HG02642 (cell line): Measurements from ENCODE around the gene CADPS.

ENCODE experiments used
- ATAC-seq: cut with Tn5 transposase; IDR thresholded peaks from one replicate; pipeline ENCODE4 v1.9.1; 2021; ENCODE audit warnings: mild to moderate bottlenecking; ENCODE audit not compliant: unreplicated experiment, poor library complexity

The CADPS gene

DNA sequence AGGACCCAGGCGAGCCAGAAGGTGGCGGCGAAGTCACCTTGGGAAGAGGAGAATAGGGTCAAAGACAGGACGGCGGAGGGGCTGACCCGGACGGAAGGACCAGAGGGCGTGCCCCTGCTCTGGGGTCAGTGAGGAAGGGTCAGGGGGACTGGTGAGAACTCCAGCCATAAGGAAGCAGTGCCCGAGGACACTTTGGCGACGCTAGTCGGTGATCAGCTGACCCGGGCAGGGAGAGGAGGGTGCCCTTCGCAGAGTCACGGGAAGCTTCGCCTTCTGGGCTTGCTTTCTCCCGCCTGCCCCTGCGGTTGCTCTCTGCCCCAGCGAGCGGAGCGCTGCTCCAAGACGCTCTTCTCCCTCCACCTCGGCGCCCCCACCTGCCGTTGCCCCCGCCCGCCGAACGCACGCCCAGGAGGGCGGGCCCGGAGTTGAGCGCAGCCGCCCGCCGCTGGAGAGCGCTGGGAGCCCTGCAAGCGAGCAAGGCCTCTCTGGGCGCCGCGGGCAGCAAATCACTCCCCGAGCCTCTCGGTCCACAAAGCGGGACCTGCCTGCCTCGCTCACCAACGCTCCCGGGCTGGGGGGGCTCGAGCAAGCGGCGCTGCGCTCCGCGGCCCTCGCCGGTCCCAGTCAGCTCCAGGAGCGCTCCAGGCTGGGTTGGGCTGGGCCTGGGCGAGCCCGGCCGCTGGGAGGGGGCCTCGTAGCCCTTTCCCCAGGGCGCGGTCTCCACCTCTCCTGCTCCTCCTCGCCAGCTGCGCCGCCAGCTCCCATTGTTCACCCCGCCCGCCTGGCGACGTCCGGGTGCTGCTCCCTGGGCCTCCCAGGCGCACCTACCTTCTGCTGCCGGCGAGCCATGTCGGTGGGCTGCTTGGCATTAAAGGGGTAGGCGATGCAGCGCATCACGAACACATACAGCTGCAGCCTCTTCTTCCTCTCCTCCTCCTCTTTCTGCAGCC lies 1.2 kb downstream of the CADPS start:
- no peak for ATAC-seq

DNA sequence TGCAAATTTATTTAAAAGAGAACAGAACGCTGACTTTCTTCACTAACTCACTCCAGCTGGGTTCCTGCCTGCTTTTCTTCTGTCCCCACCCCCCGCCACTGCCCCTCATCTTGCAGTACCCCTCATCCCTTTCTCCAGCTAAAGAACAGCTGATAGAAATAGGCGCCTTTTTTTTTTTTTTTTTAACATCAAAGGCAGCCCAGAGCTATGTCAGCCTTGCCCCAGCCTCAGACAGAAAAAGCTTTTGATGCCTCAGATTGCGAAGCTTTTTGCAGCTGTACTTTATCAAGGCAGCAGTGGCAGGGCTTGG lies 1.8 kb downstream of the CADPS start:
- ATAC-seq: no peak

DNA sequence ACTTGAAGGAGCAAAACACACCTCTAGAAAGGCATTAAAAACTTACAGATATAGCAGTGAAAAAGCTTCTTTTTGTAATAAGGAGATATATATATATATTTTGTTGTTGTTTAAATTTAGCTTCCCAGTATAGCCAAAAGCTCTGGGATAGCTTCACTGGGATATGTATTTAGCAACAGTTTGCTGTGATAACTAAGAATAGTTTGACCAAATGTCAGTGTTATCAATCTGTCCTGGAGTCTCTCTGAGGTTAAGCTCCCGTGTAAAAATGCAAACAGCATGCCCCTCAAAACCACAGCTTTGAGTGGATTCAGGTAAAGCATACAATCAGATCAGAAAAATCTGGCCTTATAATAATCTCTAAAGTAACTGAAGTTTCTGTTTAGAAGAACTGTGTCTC lies 2.9 kb downstream of the CADPS start:
- ATAC-seq: no peak

DNA sequence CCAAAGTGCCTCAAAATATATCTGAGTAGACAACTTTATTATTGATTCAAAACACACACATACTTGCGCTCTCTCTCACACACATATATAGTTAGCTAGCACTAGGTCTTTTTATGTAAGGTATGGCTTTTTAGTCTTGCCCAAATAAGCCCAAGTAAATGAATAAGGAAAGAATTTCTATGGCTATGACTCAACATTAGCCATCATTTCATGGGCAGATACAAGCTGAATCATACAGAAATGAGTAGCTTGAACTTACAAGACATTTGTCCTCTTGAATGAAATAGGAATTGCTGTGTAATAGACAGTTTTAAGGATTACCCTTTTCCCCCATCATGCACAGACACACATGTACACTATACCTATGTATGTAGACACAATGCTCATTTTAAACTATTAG lies 4.9 kb downstream of the CADPS start:
- ATAC-seq: no peak

DNA sequence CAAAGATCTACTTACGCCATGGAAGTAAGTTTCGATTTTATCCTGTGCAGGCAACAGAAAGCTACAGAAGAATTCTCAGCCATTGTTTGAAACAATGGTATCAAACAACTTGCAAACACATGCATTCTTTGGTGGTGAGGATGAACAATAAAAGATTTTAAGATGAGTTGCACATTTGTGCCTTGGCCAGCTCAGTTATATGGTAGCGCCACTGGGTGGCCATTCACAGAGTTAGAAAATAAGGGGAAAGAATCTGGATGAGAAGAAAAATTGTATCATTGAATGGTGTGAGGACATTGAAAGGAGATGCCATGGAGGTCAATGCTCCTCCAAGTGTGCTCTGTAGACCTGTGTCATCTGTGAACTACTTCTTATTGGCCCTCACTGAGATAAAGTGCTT lies 11.6 kb downstream of the CADPS start:
- ATAC-seq: no peak

DNA sequence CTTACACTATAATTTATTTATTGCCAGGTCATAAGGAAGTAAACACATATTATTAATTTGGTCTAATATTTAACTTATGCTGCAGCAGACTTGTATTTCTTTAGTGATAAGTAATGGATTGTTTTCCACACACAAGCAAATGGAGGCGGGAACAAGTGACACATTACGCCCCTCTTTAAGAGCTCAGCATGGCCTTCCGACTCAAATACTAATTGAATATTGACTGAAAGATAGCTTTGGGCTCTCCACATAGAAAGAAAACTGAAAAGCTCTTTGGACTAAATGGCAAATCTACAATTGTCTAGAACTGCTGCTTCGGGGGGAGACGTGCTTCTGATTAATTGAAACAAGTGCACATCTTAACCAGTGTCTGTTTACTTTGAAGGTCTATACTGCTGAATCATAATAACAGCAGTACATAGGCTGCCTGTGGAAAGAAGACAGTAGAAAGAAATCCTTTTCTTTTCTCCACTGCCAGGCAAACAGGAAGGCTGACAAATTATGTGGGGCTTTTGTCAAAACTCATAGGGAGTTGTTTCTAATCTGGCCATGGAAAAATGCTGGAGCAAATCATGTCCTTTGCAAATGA lies 15.9 kb downstream of the CADPS start:
- no peak for ATAC-seq

DNA sequence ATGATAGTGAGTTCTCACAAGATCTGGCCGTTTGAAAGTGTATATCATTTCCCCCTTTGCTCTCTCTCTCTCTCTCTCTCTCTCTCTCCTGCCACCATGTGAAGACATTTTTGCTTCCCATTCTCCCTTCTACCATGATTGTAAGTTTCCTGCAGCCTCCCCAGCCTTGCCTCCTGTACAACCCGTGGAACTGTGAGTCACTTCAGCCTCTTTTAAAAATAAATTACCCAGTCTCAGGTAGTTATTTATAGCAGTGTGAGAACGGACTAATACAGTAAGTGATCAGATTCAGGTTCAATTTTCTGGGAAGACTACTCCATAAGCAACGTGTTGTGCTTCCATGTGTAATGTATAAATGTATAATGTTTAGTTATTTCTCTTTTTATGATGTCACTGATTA lies 29.2 kb downstream of the CADPS start:
- no peak for ATAC-seq

DNA sequence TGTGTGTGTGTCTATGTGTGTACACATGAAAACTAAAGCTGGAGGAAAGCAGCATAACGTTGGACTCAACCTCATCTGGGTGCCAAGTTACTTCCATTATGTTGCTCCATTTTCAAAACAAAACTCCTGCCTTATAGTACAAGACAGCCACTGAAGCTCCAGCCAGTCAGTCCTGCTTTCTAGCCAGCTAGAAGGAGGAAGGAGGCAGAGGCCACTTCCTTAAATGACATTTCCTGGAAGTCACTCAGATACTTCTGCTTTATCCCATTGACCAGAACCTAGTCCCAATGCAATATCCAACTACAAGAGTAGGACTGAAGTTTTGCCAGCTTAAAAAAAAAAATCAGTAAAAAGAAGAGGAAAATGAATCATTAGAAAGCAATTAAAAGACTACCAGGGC lies 31.7 kb downstream of the CADPS start:
- ATAC-seq: no peak

DNA sequence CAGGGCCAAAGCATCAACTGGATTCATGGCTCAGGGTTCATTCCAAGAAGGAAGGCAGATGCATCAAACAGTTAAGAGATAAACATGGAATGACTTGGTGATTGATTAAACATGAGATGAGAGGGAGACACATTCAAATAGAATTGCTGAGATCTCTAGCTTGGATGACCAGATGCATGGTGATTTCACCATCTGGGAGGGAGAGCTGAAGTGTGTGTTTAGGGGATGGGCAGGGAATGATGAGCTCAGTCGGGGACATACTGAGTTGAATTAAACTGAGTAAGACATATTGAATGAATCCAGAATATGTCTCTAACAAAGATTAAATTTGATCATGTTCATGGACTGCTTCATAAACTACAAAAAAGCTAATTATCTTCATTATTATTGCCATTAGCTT lies 35.5 kb downstream of the CADPS start:
- ATAC-seq: no peak

DNA sequence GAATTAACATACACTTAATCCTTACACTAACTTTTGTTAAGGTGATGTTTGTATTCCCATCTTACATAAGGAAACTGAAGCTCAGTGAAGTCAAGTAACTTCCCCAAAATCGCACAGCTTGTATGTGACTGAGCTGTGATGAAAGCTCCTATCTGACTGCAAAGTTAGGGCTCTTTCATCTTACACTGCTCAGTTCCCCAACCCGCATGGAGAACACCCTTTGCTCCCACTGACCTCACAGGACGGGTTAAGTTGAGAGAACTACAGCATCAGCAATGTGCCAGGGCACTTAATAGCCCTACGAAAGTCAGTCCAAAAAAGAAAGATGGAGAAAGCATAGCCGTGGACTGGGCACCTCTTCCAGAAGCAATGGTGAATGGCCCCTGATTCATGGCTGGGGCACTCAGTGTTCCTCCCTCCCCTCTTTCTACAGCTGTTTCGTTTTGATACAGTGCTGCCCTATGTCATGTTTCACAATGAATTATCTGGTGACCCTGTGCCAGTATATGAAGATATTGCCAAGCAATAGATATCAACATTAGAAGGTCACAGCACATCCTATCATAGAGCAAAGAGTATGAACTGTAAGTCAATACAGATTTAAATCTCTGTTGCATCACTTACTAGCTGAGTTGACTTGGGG lies 38.0 kb downstream of the CADPS start:
- no peak for ATAC-seq

DNA sequence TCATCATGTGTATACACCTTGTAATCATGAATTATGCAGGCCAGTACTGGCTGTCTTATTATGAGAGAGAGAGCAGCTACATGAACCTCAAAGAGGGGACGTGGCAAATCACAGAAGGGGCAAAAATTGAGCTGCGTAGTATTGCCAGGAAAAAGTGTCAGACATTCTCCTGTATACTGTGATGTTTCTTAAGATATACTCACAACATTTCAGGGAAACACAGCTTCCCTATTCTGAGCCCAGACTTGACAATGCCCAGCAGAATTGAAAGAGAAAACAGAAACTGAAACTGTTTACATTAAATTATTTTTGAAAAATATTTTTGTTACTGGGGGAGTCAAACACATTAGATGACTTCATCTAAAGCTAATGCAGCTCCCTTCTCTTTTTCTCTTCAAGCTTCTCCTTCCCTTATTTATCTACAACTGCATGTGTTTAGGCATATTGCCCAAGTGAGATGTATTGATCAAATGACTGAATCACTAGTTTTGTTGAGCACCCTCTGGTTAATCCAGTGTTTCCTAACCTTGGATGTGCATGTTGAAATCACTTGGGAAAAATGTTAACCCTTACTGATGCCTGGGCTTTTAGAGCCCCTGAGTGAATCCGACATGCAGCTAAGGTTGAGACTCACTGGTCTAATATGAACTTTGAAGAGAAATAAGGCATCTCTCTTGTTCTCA lies 39.5 kb downstream of the CADPS start:
- ATAC-seq: no peak

DNA sequence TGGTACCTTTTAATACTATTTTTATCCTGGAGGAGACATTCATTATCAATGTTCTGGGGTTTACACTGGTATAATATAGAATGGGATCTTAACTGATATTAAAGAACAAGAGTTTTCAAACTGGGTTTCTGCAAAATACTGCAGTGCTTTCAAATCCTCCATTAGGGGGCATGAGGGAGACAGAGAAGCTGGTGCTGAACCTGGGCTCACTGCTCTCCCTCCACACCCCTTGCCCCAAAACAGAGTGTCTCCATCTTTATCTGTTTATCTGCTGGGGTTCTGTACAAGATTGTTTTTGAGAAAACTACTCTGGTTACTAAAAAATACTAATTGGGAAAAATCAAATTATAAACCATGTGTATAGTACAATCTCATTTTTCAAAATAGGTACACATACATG lies 41.7 kb downstream of the CADPS start:
- ATAC-seq: no peak

DNA sequence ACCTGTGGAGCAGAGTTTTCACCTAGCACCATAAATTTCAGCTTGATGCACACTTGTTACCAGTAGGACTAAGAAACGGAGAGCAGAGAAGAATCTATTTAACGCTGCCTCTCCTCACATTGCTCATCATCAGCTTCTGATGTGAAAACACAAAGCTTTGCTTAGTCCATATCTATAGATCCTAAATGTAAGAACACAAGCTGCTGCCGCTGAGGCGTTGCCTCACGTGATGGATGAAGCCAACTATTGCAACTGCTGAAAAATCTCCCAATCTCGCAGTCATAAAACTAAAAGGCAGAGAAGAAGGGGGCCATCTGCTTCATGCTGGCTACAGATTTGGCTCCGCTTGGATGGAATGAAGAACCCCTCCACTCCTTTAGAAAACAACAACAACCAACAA lies 42.7 kb downstream of the CADPS start:
- ATAC-seq: no peak

DNA sequence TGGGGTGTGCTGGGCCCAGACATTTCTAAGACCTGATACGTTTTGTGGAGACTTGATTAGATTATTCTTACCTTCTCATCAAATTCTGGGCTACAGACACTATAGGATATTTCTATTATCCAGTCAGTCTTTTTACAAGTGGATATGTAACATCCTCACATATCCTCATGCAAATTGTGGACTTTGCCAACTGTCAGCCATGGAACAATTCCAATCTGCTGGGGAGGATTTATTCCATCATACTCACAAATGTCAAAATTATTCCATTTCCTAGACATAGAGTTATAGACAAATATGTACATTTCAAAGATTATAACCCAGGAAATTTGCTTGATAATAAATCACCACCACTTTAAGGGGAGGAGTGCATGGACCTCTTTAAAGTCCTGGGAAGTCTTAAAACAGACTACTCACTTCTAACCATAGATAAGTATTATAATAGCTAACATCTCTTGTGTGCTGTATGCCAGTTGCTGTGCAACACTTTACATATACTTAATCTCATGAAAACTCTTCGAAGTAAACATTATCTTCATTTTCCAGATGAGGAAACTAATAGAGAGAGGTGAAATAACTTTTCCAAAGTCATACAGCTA lies 44.4 kb downstream of the CADPS start:
- no peak for ATAC-seq

DNA sequence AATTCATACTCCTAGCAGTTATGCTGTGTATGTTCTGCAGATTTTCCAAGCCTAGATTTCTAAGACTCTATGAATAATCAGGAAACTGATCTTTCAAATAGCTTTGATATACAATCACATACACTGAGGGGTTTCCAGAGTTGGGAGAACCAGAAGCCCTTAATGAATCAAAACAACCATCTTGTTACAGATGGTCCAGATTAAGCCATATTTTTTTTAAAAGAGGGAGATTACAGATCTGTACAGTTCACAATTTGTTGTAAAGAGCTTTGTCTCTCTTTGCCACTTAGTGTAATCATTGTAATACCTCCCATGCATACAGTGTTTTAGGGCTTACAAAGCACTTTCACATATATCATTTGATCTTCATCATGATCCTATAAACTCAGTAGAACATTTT lies 47.7 kb downstream of the CADPS start:
- ATAC-seq: no peak

DNA sequence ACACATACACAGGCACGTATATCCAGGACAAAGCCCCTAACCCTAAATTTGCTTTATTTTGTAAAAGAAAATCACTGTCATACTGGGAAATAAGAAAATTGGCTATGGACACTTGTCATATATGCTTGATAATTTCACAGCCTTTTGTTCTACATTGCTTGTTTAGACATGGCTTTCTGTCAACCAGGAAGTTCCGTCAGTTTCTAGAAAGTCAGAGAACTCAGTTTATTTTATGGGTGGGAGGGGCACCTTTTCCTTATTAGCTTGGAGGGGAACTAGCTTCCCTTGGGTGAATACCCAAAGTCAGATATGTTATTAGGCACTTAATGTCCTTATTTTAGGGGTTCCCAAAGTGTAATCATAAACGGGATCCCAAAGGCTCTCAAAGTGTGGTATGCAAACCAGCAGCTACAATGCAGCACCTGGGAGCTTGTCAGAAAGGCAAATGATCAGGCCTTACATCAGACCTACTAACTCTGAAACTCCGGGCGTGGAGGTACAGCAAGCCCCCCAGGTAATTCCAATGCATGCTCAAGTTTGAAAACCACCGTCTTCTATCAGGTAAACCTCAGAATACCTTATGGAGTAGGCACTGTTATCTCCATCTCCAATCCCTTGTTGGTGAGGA lies 50.1 kb downstream of the CADPS start:
- ATAC-seq: no peak

DNA sequence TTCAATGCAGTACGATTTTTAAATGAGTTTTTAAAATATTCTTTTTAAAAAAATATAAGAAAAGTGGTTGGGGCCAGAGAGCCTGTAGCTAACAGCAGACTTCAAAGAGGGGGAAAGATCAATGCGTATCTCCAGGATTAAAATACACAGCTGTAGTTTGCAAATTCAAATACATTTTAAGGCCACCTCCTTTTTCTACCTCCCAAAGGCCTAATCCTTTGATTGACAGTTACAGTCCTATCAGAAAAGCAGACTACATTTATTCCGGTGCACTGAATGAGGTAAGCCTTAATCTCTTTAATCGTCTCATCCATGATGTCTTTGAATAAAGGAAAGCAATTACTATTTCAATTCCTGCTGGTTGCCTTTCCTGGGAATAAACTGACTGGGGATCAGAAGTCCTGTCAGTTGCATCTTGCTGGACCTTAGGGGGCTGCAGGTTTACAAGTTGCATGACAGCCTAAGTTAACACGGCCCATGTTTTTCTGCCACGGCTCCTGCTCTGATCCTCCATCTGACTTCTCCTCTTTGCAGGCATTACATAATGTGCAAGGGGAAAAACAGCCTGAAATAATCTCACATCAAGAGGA lies 51.7 kb downstream of the CADPS start:
- ATAC-seq: no peak

DNA sequence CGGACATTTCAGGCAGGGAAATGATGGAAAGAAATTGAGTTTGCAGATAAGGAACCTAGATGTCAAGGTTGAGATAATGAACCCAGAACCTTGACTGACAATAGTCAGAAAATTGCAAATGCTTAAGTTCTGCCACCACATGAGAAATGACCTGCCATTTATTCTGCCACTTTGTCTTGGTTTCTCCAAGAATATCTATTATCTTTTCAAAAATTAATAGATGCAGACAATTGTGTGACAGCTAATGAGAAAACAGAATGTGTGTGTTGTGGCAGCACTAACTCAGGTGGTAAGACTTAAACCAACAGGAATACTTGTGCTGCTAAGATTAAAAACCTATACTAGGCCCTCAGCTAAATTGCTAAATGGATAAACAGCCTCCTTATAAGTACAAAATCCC lies 52.3 kb downstream of the CADPS start:
- no peak for ATAC-seq

DNA sequence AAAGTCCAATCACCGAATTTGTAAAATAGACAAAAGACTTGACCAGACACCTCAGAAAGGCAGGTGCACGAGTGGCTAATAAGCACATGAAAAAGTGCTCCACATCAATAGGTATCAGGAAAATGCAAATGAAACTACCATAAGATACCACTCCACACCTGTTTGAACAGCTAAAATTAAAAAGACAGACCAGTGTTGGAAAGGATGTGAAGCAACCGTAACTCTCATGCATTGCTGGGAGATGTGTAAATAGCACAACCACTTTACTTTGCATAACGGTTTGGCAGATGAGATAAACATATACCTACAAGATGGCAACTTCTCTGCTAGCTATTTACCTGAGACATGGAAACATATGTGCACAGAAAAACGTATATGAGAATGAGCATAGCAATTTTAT lies 56.9 kb downstream of the CADPS start:
- peak; percentile 91 for ATAC-seq

DNA sequence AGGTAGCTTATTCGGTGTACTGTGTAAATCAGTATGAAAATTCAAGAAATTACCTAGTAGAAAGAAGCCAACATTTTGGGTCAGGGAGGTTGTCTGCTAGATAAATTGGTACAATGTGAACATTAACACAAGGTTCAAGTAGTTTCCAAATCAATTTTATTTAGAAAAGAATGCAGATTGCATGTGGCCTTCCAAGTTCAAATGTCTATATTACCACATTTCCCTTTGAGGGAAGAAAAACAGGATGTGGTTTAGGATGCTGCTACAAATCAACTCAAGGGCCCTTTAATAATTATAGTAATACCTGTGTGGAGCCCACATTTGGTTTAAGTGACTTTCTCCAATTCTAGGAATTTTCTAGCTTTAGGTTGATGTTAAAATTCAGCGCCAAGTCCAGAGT lies 57.5 kb downstream of the CADPS start:
- no peak for ATAC-seq
